ENCODE results near the gene MTMR3.

- TF ChIP-seq EZH2phosphoT487 (IDR thresholded peaks at IDR 0.05; ENCODE audit: insufficient read depth, low read depth) (no peak), EZH2 (IDR thresholded peaks at IDR 0.05; ENCODE audit: insufficient read depth, poor library complexity, severe bottlenecking) (no peak)
Observed at GRCh38 chr22:30048681-30049080, 165.7 kb downstream of the MTMR3 start.

Data from GM23248 (cell line).